Left colon (tissue), 2 donors: ENCODE measurements around the gene SRGAP1. TPM values are rescaled to one million over a fixed set of nuclear protein-coding genes. Genes with fewer than 3 reads are reported as not detected.
"Not testable (repeated sequence)": the region's sequence is repeated elsewhere in the genome, so short reads cannot be mapped to it uniquely, and the experiment has no call there.

Experiments
- ATAC-seq: fragments of 200-7000 bp; cut with Tn5 transposase; one replicate; pipeline ENCODE4 v1.9.1; 2020; ENCODE audit warnings: mild to moderate bottlenecking, moderate library complexity
- DNase-seq, 2 donors: peaks; one replicate each; pipeline ENCODE4 v3.0.0-alpha.2; 2020
- intact Hi-C, 2 donors: fragments of 100-400 bp; cut with DNase I in 1 of 2; cut with micrococcal nuclease in 1 of 2; formaldehyde crosslinking; loops; one replicate each; pipeline versions ENCODE4 v1.11.2 to v1.14.0; 2022; cut with DNase I, micrococcal nuclease
- total RNA-seq, 2 donors: library from RNA; stranded (reverse); fragmentation: NEBNext Ultra II Directional; extraction: Animal tissue kit (Norgen Biotek cat#: 25700); gene quantifications; one replicate each; pipeline ENCODE4 v1.2.1, GENCODE V29; 2021
- donor health status: DM: no; HTN: no; CAD: no.
- donor health status: DM: yes; HTN: yes; CAD: no.

The SRGAP1 gene
- total RNA-seq, 2 donors from 2014 or later = 18.6 to 22.7 TPM

- DNase-seq (no peak), ATAC-seq (no peak)
- intact Hi-C loops = no loop called here
Measured at GRCh38 chr12:64010069-64010686, 165.7 kb downstream of the SRGAP1 start.

GRCh38 chr12:64016521-64016920 lies 172.0 kb downstream of the SRGAP1 start:
- intact Hi-C loops = no loop called here
- ATAC-seq (no peak), DNase-seq (no peak)

DNA sequence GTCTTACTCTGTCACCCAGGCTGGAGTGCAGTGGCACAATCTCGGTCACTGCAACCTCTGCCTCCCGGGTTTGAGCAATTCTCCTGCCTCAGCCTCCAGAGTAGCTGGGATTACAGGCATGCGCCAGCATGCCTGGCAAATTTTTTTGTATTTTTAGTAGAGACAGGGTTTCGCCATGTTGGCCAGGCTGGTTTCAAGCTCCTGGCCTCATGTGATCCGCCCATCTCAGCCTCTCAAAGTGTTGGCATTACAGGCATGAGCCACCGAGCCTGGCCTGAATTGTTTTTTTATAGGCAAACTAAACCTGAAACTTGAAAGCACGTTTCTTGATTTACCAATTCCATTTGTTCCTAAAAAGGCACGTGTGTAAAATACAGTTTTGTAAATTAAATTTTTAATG lies 173.6 kb downstream of the SRGAP1 start:
- intact Hi-C loops, ATAC-seq, DNase-seq: not testable (repeated sequence)

- intact Hi-C loops = no loop called here
- no peak for ATAC-seq
- no peak for DNase-seq
Measured at GRCh38 chr12:64018524-64018923, 174.0 kb downstream of the SRGAP1 start.

DNA sequence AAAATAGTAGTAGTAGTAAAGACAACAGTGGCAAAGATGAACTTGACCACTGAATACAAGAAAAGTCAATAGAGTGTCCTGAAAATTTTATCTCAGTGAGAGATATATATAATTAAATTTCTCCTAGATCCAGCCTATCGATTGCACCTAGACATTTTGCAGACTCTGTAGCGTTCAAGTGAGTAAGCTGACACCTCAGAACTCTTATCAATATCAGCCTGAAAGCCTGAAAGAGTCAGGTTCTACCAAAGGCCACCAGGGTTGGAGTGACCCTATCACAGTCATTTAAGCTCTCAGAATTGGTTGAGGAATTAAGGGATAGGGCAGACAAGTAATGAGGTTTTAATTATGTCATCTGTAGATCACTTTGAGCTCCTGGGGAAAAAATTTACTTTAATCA lies 174.6 kb downstream of the SRGAP1 start:
- DNase-seq = no peak
- no peak for ATAC-seq
- intact Hi-C loops = no loop called here

- intact Hi-C loops = no loop called here
- DNase-seq (no peak), ATAC-seq (no peak)
Measured at GRCh38 chr12:64019654-64020053, 175.2 kb downstream of the SRGAP1 start.

- intact Hi-C loops = no loop called here
- DNase-seq (no peak), ATAC-seq (no peak)
Measured at GRCh38 chr12:64025174-64025958, 180.9 kb downstream of the SRGAP1 start.

DNA sequence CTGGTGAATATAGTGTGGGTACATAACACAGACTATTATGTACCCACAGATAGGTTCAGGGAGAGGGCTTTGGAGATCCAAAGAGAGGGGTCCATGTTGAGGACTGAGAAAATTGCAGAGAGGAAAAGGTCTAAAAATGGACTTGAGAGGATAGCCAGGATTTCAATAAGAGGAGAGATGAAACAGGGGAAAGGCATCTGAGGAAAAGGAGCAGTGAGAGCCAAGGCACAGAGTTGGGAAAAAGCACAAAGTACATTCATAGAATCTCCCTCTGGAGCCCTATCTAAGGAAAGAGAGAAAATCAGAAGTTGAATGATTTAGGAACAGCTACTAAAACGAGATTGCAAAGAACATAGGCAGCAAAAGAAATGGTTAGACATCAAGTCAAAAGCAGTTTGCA lies 182.8 kb downstream of the SRGAP1 start:
- intact Hi-C loops = no loop called here
- ATAC-seq (no peak), DNase-seq (no peak)

DNA sequence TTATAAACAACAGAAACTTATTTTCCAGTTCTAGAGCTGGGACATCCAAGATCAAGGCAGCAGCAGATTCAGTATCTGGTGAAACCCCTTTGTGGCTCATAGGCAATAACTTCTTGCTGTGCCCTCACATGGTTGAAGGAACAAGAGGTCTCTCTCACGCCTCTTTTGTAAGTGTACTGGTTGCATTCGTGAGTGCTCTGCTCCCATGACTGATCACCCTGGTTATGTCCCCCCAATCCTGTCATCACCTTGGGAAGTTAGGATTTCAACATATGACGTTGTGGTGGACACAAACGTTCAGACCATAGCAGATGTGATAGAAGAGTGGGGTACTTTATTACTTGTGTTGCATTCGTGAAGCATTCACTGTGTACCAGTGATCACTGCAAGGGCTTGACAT lies 184.0 kb downstream of the SRGAP1 start:
- intact Hi-C loops = no loop called here
- DNase-seq = no peak
- no peak for ATAC-seq

GRCh38 chr12:64029013-64029857 lies 184.7 kb downstream of the SRGAP1 start:
- DNase-seq (no peak), ATAC-seq (no peak)
- intact Hi-C loops = no loop called here

- ATAC-seq (no peak), DNase-seq (no peak)
- intact Hi-C loops = no loop called here
Measured at GRCh38 chr12:64030155-64030554, 185.7 kb downstream of the SRGAP1 start.

DNA sequence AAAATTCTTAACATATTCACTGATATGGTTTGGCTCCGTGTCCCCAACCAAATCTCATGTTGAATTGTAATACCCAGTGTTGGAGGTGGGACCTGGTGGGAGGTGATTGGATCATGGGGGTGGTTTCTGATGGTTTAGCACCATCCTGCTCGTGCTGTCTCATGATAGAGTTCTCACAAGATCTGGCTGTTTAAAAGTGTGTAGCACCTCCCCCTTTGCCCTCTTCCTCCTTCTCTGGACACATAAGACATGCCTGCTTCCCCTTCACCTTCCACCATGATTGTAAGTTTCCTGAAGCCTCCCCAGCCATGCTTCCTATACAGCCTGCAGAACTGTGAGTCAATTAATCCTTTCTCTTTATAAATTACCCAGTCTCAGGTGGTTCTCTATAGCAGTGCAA lies 189.6 kb downstream of the SRGAP1 start:
- DNase-seq, ATAC-seq, intact Hi-C loops: not testable (repeated sequence)

GRCh38 chr12:64034901-64035576 lies 190.5 kb downstream of the SRGAP1 start:
- intact Hi-C loops = no loop called here
- DNase-seq (no peak), ATAC-seq (no peak)

DNA sequence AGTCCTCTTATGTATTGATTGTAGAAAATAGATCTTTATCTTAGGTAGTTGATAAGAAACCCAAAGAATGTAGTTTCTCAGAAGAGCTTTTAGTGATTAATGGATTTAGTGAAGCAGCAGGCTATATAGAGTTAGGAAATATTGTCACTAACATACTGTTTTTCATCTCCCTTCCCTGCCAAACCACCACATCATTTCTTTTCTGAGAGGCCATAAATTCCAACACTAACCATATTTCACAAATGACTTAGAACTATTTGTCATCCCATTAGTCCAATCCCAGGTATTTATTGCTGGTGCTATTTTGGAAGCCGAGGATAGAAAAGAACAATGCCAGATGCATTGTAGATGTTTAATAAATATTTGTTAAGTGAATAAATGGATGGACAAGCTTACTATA lies 191.9 kb downstream of the SRGAP1 start:
- no peak for ATAC-seq
- intact Hi-C loops = no loop called here
- no peak for DNase-seq

DNA sequence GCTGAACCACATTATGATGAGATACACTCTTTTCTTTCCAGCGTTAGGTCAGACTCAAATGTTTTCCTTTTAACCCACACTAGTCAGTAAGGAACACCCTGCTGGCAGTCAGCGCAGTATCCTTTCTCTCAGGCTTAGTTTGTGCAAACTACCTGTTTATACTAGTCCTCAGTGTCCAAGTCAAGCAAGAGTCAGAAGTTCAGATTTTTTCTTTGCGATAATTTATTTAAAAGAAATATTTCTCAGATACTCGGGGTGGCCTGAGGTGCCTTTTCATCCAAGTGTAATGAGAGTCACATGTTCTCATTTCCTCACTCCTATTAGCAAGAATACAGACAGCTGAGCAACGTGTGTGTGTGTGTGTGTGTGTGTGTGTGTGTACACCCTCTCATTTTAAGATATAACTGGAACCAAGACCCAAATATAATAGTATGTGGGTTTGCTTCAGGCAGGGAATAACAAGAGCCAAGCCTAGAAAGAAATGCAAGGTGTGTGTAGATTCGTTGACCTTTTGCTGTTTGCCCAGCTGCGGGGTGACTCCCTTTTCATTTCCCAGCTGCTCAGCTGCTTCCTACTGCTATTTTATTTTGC lies 194.9 kb downstream of the SRGAP1 start:
- intact Hi-C loops = no loop called here
- DNase-seq = peak; percentile 49 to 58
- peak; percentile 95 for ATAC-seq

- no peak for ATAC-seq
- intact Hi-C loops = no loop called here
- DNase-seq = no peak
Measured at GRCh38 chr12:64042911-64043310, 198.4 kb downstream of the SRGAP1 start.

DNA sequence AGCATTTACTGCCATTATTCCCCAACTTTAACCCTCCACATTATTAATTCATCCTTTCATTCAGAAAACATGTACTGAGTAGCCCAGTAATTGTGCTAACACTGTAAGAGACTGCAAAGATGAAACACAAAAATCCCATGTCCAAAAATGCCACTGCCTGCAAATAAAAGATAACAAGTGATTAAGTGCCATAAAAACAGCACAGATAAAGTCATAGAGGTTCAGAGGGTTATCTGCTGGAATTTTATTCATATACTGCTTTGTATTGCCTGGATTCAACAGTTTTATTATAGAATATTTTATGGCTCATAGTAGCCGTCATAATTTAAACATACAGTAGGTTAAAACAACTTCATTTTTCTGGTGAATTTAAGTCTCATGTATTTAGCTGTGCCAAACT lies 199.7 kb downstream of the SRGAP1 start:
- ATAC-seq (peak; percentile 43), DNase-seq (no peak)
- intact Hi-C loops = no loop called here

DNA sequence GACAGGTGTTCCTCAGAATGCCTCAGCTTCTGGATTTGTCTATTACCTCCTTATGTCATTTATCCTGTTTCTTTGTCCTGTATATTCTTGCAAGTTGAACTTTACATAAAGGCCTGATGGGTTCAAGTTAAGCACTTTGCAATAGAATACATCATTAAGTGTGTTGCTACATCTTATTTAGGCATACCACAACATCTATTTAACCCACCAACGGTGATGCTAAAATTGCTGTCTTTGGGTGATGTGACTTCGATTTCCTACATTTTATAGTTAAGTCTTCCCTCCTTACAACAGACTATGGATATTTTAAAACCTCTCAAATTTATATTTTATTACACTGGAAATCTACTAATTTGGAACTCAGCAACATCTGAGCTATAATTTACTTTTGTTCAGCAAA lies 206.6 kb downstream of the SRGAP1 start:
- intact Hi-C loops = no loop called here
- DNase-seq (no peak), ATAC-seq (no peak)

DNA sequence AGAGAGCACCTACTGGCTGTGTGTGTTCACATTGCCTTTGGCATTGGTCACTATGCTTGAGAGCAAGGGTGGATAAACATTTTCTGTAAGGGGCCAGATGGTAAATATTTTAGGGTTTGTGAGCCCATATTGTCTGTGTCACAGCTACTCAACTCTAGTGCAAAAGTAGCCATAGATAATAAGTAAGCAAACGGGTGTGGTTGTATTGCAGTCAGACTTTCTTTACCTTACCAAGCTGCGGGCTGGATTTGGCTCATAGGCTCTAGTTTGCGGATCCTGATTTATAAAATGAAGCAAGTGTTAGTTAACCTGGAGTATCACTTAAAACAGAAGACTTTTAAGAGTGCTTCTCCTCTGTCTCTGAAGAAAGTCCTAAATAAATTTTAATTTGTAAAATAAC lies 208.6 kb downstream of the SRGAP1 start:
- intact Hi-C loops = no loop called here
- DNase-seq (no peak), ATAC-seq (peak; percentile 78)
